Epithelial cell of esophagus (primary cell): ENCODE measurements around the gene MTIF3.

Experiments
- DNase-seq: peaks from one replicate; pipeline ENCODE4 v3.0.0; 2010; ENCODE audit warnings: low read depth
- H3K4me3 ChIP-seq: 2 replicates; pipeline ENCODE4 v1.5.1; 2011; ENCODE audit warnings: mild to moderate bottlenecking, low read length, control low read depth
- TF ChIP-seq, protein P1 (sequence below): IDR thresholded peaks from 2 replicates; pipeline ENCODE4 v1.5.1; 2011; ENCODE audit warnings: low read depth, mild to moderate bottlenecking, low read length, control low read depth, inconsistent platforms; ENCODE audit not compliant: insufficient read depth; ENCODE audit errors: missing control alignments

Gene MTIF3

DNA sequence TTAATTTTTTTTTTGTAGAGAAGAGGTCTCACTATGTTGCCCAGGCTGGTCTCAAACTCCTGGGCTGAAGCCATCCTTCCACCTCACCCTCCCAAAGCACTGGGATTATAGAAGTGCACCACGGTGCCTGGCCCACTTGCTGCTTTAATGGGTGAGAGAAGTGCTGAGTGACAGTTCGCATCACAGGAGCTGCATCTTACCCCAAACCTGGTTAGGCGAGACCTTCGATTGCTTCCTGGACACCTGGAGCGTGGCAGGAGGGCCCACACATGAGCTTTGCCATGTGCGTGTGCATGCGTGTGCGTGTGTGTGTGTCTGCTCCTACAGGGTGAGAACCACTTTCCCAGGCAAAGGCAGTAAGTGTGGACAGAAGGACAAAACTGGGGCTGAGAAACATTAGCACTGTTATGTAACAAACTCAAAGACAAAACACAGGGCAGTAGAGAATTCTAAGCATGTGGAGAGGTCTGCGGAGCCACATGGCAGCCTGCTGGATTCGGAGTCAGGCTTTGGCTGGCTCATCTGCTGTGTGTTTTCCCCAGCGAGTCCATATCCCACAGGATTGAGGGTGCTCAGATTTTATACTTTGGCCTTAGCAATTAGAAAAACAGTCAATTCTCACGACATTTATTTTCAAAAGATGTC is 11.7 kb upstream of the MTIF3 start:
- DNase-seq: no peak

GRCh38 chr13:27455331-27455855 is 5.0 kb upstream of the MTIF3 start:
- TF ChIP-seq, protein P1, sequence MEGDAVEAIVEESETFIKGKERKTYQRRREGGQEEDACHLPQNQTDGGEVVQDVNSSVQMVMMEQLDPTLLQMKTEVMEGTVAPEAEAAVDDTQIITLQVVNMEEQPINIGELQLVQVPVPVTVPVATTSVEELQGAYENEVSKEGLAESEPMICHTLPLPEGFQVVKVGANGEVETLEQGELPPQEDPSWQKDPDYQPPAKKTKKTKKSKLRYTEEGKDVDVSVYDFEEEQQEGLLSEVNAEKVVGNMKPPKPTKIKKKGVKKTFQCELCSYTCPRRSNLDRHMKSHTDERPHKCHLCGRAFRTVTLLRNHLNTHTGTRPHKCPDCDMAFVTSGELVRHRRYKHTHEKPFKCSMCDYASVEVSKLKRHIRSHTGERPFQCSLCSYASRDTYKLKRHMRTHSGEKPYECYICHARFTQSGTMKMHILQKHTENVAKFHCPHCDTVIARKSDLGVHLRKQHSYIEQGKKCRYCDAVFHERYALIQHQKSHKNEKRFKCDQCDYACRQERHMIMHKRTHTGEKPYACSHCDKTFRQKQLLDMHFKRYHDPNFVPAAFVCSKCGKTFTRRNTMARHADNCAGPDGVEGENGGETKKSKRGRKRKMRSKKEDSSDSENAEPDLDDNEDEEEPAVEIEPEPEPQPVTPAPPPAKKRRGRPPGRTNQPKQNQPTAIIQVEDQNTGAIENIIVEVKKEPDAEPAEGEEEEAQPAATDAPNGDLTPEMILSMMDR: no peak
- H3K4me3 ChIP-seq: no peak overlapping the region
- DNase-seq: no peak

More for the DNA sequence above, 11.7 kb upstream of the MTIF3 start:
- H3K4me3 ChIP-seq: no peak overlapping the region
- TF ChIP-seq, protein P1: no peak

GRCh38 chr13:27450921-27451471 is 632 bp upstream of the MTIF3 start:
- H3K4me3 ChIP-seq: peak overlapping the region; percentile 76
- peak; percentile 78 for DNase-seq
- TF ChIP-seq, protein P1: no peak

DNA sequence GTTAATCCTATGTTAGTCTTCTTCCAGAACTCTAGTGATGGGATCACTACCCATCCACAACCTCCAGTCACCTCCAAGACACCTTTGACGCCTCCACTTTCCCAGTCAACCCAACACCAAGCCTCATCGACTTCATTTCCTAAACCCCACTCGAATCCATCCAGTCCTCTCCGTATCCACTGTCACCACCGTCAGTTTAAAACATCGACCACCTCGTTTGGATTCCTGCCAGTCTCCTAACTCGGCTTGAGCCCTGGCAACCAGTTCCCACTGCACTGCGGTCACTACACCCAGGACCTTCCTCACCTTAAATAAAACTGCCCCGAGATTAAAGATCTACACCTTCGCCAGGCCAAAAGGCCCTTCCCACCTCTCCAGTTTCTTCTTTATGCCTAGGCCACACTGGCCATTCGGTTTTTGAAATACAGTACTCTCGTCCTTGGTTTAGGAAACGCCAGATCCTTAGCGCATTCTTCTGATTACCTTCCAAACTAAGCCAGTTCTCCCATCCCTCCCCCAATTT is 1.2 kb downstream of the MTIF3 start:
- no peak for DNase-seq
- TF ChIP-seq, protein P1: no peak
- H3K4me3 ChIP-seq: peak overlapping the region; percentile 76

DNA sequence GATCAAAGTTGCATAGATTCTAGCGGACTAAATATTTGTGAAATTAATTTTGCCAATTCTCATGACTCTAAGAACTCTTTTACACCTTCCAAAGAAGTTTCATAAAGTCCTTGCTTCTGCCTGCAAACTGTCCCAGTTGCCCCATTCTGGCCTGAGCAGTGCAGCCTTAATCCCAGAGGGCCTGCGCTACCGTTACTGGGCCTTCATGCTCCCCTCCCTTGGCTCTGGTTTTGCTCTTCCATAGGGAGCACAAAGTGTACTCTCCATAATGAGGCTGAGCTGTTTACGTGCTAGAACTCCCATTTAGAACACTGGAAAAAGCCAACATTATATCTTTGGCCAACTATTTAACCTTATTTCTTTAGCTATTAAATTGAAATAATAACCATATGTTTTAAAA is 2.1 kb downstream of the MTIF3 start:
- H3K4me3 ChIP-seq: no peak overlapping the region
- no peak for DNase-seq
- TF ChIP-seq, protein P1: no peak

GRCh38 chr13:27446986-27447583 is 3.3 kb downstream of the MTIF3 start:
- H3K4me3 ChIP-seq: no peak overlapping the region
- DNase-seq: no peak
- TF ChIP-seq, protein P1: no peak
